ENCODE data around the gene MSH3.
"Not testable (repeated sequence)": the region's sequence is repeated elsewhere in the genome, so short reads cannot be mapped to it uniquely, and the experiment has no call there.

Gene MSH3

GRCh38 chr5:80782626-80783025 is 128.2 kb downstream of the MSH3 start:
- Histone ChIP-seq H3K4me3 (ENCODE audit: insufficient read depth, low read depth, low read length) (no peak overlapping the region), H3K9me3 (ENCODE audit: control insufficient read depth, low read length) (no peaks in the 10 kb centered on the region), H3K27me3 (ENCODE audit: control insufficient read depth, insufficient read depth, low read length, poor library complexity, severe bottlenecking) (no peaks in the 10 kb centered on the region), H3K27ac (ENCODE audit: insufficient read depth, low read depth, low read length, poor library complexity, severe bottlenecking) (no peak overlapping the region), H3K36me3 (ENCODE audit: control insufficient read depth, insufficient read depth, low read length) (no peaks in the 10 kb centered on the region), H3K4me1 (ENCODE audit: control insufficient read depth, insufficient read depth, low read length) (no peaks in the 10 kb centered on the region)

DNA sequence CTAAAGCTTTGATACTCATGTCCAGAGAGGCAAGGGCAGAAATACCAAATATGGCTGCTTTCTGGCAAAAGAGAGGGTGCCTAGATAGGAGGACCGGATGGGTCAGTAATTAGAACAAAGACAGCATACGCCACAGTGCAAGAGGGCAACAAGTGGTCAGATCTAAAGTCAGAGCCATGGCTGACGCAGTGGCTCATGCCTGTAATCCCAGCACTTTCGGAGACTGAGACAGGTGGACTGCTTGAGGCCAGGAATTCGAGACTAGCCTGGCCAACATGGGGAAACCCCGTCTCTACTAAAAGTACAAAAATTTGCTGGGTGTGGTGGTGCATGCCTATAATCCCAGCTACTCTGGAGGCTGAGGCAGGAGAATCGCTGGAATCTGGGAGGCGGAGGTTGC is 129.3 kb downstream of the MSH3 start:
- H3K27me3 ChIP-seq (ENCODE audit: control insufficient read depth, insufficient read depth, low read length, poor library complexity, severe bottlenecking); H3K27ac ChIP-seq (ENCODE audit: insufficient read depth, low read depth, low read length, poor library complexity, severe bottlenecking); H3K36me3 ChIP-seq (ENCODE audit: control insufficient read depth, insufficient read depth, low read length); H3K4me1 ChIP-seq (ENCODE audit: control insufficient read depth, insufficient read depth, low read length); H3K9me3 ChIP-seq (ENCODE audit: control insufficient read depth, low read length); H3K4me3 ChIP-seq (ENCODE audit: insufficient read depth, low read depth, low read length): not testable (repeated sequence)
- WGBS, 2 experiments, result 94 to 95% methylated on average over 8 of the region's 8 CpGs

GRCh38 chr5:80784451-80784850 is 130.0 kb downstream of the MSH3 start:
- H3K4me3 ChIP-seq (ENCODE audit: insufficient read depth, low read depth, low read length), result no peak overlapping the region
- WGBS, 2 experiments, result 83 to 90% methylated on average over 3 to 4 of the region's 4 CpGs
- H3K4me1 ChIP-seq (ENCODE audit: control insufficient read depth, insufficient read depth, low read length), result no peaks in the 10 kb centered on the region
- H3K9me3 ChIP-seq (ENCODE audit: control insufficient read depth, low read length), result no peaks in the 10 kb centered on the region
- no peaks in the 10 kb centered on the region for H3K27me3 ChIP-seq (ENCODE audit: control insufficient read depth, insufficient read depth, low read length, poor library complexity, severe bottlenecking)
- H3K36me3 ChIP-seq (ENCODE audit: control insufficient read depth, insufficient read depth, low read length), result no peaks in the 10 kb centered on the region
- no peak overlapping the region for H3K27ac ChIP-seq (ENCODE audit: insufficient read depth, low read depth, low read length, poor library complexity, severe bottlenecking)

DNA sequence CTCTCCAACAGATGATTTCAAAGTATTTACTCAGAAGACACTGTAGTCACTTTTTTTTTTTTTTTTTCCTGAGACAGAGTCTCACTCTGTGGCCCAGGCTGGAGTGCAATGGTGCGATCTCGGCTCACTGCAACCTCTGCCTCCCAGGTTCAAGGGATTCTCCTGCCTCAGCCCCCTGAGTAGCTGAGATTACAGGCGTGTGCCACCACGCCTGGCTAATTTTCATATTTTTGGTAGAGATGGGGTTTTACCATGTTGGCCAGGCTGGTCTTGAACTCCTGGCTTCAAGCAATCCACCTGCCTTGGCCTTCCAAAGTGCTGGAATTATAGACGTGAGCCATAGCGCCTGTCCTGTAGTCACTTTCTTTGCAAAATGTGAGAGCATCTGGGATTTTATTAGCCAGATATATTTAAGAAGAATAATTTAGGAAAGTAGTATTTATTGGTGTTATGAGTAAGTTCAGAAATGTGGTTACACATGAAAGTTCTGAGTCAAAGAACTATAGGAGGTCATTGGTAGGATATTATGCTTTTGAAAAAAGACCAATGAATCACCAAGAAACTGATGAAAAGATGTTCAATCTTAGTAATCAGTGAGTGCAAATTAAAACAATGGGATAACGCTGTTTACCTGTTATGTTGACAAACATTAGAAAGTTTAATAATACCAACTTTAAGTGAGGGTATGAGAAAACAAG is 135.0 kb downstream of the MSH3 start:
- not testable (repeated sequence) for H3K4me3 ChIP-seq (ENCODE audit: insufficient read depth, low read depth, low read length); H3K9me3 ChIP-seq (ENCODE audit: control insufficient read depth, low read length); H3K36me3 ChIP-seq (ENCODE audit: control insufficient read depth, insufficient read depth, low read length); H3K27me3 ChIP-seq (ENCODE audit: control insufficient read depth, insufficient read depth, low read length, poor library complexity, severe bottlenecking); H3K4me1 ChIP-seq (ENCODE audit: control insufficient read depth, insufficient read depth, low read length); H3K27ac ChIP-seq (ENCODE audit: insufficient read depth, low read depth, low read length, poor library complexity, severe bottlenecking)
- 93 to 95% methylated on average over 6 to 7 of the region's 7 CpGs for WGBS, 2 experiments

- Histone ChIP-seq H3K27ac (ENCODE audit: insufficient read depth, low read depth, low read length, poor library complexity, severe bottlenecking) (no peak overlapping the region), H3K4me1 (ENCODE audit: control insufficient read depth, insufficient read depth, low read length) (no peaks in the 10 kb centered on the region), H3K27me3 (ENCODE audit: control insufficient read depth, insufficient read depth, low read length, poor library complexity, severe bottlenecking) (no peaks in the 10 kb centered on the region), H3K4me3 (ENCODE audit: insufficient read depth, low read depth, low read length) (no peak overlapping the region), H3K36me3 (ENCODE audit: control insufficient read depth, insufficient read depth, low read length) (peaks cover 8% of the 10 kb centered on the region), H3K9me3 (ENCODE audit: control insufficient read depth, low read length) (no peaks in the 10 kb centered on the region)
- 99 to 100% methylated on average over 2 to 3 of the region's 3 CpGs for WGBS, 2 experiments
Observed at GRCh38 chr5:80790698-80791097, 136.2 kb downstream of the MSH3 start.

- Histone ChIP-seq H3K36me3 (ENCODE audit: control insufficient read depth, insufficient read depth, low read length) (peaks cover 8% of the 10 kb centered on the region), H3K4me1 (ENCODE audit: control insufficient read depth, insufficient read depth, low read length) (no peaks in the 10 kb centered on the region), H3K27ac (ENCODE audit: insufficient read depth, low read depth, low read length, poor library complexity, severe bottlenecking) (no peak overlapping the region), H3K9me3 (ENCODE audit: control insufficient read depth, low read length) (no peaks in the 10 kb centered on the region), H3K4me3 (ENCODE audit: insufficient read depth, low read depth, low read length) (no peak overlapping the region), H3K27me3 (ENCODE audit: control insufficient read depth, insufficient read depth, low read length, poor library complexity, severe bottlenecking) (no peaks in the 10 kb centered on the region)
- WGBS, 2 experiments, result 94 to 96% methylated on average over 1 of the region's 1 CpG
Observed at GRCh38 chr5:80793354-80793753, 138.9 kb downstream of the MSH3 start.

DNA sequence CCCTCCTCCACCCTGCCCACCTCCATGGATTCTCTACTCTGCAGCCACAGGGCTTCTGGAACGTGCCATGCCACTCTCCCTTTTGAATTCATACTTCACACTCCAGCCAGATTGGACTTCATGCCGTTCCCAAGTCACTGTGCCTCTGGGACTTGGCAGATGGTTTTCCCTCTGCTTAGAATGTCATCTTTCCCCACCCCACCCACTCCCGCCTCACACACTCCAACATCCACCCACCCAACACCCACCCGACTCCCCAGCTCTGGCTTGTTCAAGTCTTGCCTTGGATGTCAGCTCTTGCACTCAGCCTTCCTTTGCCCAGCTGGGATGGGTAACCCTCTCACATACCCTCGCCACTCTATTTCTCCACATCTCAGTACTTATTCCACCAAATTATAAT is 142.4 kb downstream of the MSH3 start:
- Histone ChIP-seq H3K27ac (ENCODE audit: insufficient read depth, low read depth, low read length, poor library complexity, severe bottlenecking) (no peak overlapping the region), H3K9me3 (ENCODE audit: control insufficient read depth, low read length) (no peaks in the 10 kb centered on the region), H3K36me3 (ENCODE audit: control insufficient read depth, insufficient read depth, low read length) (peaks cover 8% of the 10 kb centered on the region), H3K27me3 (ENCODE audit: control insufficient read depth, insufficient read depth, low read length, poor library complexity, severe bottlenecking) (no peaks in the 10 kb centered on the region), H3K4me1 (ENCODE audit: control insufficient read depth, insufficient read depth, low read length) (no peaks in the 10 kb centered on the region), H3K4me3 (ENCODE audit: insufficient read depth, low read depth, low read length) (no peak overlapping the region)
- 94% methylated on average over 5 of the region's 5 CpGs for WGBS, 2 experiments

DNA sequence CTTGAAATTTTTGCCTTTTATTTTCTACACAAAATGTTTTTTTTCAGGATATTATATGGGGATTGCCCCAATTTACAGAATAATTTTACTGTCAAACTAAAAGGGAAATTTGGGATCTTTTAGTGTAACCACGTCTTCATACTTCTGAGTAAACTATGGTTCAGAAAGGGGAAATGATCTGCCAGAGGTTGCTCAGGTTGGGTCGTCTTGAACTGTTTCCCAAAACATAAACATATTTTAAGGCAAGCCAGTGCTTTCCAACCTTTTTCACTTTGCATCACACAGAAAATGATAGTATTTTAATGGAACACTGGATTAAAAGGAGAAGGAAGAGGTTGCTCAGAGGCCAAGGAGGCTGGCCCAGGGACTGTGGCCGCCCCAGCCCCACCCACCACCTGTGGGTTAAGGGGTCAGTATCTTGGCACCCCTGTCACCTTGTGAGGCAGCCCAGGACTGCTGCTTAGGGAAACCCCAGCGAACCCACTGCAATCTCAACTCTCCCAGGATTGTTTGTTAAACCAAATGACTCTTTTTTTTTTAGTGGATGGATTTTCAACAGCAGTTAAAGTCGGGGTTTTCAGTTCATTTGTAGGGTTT is 143.1 kb downstream of the MSH3 start:
- Histone ChIP-seq H3K4me3 (ENCODE audit: insufficient read depth, low read depth, low read length) (no peak overlapping the region), H3K27me3 (ENCODE audit: control insufficient read depth, insufficient read depth, low read length, poor library complexity, severe bottlenecking) (no peaks in the 10 kb centered on the region), H3K36me3 (ENCODE audit: control insufficient read depth, insufficient read depth, low read length) (peaks cover 8% of the 10 kb centered on the region), H3K4me1 (ENCODE audit: control insufficient read depth, insufficient read depth, low read length) (no peaks in the 10 kb centered on the region), H3K9me3 (ENCODE audit: control insufficient read depth, low read length) (no peaks in the 10 kb centered on the region), H3K27ac (ENCODE audit: insufficient read depth, low read depth, low read length, poor library complexity, severe bottlenecking) (no peak overlapping the region)
- 90 to 93% methylated on average over 3 to 5 of the region's 5 CpGs for WGBS, 2 experiments

DNA sequence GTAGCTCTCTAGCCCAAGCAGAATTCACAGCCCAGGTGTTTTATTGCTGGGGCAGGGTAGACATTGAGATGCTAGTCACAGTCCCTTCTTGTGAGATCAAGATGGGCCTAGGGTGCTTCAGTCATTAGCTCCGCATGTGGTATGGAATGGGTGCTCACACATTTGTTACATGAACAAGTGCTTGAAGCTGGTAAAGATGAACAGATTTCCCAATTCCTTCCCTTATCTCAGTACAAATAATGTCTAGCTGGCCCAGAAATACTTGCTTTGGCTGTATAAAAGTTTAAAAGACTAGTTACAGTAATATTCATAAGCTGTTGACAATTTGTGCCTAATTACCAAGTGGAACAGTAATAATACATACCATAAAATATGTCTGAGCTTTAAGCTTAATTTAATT is 143.7 kb downstream of the MSH3 start:
- Histone ChIP-seq H3K9me3 (ENCODE audit: control insufficient read depth, low read length) (no peaks in the 10 kb centered on the region), H3K36me3 (ENCODE audit: control insufficient read depth, insufficient read depth, low read length) (peaks cover 4% of the 10 kb centered on the region), H3K4me1 (ENCODE audit: control insufficient read depth, insufficient read depth, low read length) (no peaks in the 10 kb centered on the region), H3K27me3 (ENCODE audit: control insufficient read depth, insufficient read depth, low read length, poor library complexity, severe bottlenecking) (no peaks in the 10 kb centered on the region), H3K27ac (ENCODE audit: insufficient read depth, low read depth, low read length, poor library complexity, severe bottlenecking) (no peak overlapping the region), H3K4me3 (ENCODE audit: insufficient read depth, low read depth, low read length) (no peak overlapping the region)
- WGBS, 2 experiments, result 84 to 94% methylated on average over 1 of the region's 1 CpG

DNA sequence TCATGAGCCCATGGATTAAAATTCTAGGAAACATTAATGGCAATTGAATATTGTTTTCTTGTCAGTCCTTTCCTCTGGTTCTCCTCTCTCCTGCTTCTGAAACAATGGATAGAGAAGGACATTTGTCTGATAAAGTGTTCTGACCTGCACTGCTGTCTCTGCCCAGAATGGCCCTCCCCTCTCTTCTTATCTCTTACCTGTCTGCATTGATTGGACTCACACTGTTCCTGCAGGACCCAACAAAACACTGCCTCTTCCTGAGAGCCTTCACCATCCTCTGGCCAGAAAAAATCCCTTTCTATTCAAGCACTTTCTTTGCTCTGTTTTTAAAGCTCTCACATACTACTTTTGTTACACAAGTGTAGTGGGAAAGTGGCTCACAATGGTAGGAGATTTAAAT is 144.2 kb downstream of the MSH3 start:
- Histone ChIP-seq H3K4me1 (ENCODE audit: control insufficient read depth, insufficient read depth, low read length) (no peaks in the 10 kb centered on the region), H3K4me3 (ENCODE audit: insufficient read depth, low read depth, low read length) (no peak overlapping the region), H3K36me3 (ENCODE audit: control insufficient read depth, insufficient read depth, low read length) (no peaks in the 10 kb centered on the region), H3K27me3 (ENCODE audit: control insufficient read depth, insufficient read depth, low read length, poor library complexity, severe bottlenecking) (no peaks in the 10 kb centered on the region), H3K9me3 (ENCODE audit: control insufficient read depth, low read length) (no peaks in the 10 kb centered on the region), H3K27ac (ENCODE audit: insufficient read depth, low read depth, low read length, poor library complexity, severe bottlenecking) (no peak overlapping the region)

DNA sequence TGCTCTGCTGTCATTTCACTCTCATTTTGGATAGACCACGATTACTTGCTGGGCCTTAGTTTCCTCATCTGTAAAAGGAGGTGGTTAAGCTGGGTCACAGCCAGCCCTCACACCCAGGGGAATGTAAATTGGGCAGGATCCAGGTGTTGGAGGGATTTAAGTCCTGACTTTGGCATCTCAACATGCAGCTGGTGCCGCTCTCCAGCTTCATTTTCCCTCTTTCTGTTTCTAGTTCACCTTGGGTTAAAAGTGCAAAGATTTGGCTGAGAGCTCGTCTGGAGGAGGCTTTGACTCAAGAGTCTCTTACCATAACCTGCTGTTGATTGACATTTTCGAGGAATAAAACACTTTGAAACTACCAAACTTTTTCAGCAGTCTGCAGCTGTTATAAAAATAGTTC is 144.6 kb downstream of the MSH3 start:
- H3K4me3 ChIP-seq (ENCODE audit: insufficient read depth, low read depth, low read length), result no peak overlapping the region
- H3K27me3 ChIP-seq (ENCODE audit: control insufficient read depth, insufficient read depth, low read length, poor library complexity, severe bottlenecking), result no peaks in the 10 kb centered on the region
- H3K27ac ChIP-seq (ENCODE audit: insufficient read depth, low read depth, low read length, poor library complexity, severe bottlenecking), result no peak overlapping the region
- H3K36me3 ChIP-seq (ENCODE audit: control insufficient read depth, insufficient read depth, low read length), result no peaks in the 10 kb centered on the region
- no peaks in the 10 kb centered on the region for H3K9me3 ChIP-seq (ENCODE audit: control insufficient read depth, low read length)
- 77 to 93% methylated on average over 4 of the region's 4 CpGs for WGBS, 2 experiments
- no peaks in the 10 kb centered on the region for H3K4me1 ChIP-seq (ENCODE audit: control insufficient read depth, insufficient read depth, low read length)

All from ectodermal cell (in vitro differentiated cells).